HG03175 (cell line): ENCODE measurements around the gene POLR1D.
"Not testable (repeated sequence)": the region's sequence is repeated elsewhere in the genome, so short reads cannot be mapped to it uniquely, and the experiment has no call there.

Experiments used
- ATAC-seq: cut with Tn5 transposase; IDR thresholded peaks from one replicate; pipeline ENCODE4 v1.9.1; 2021; ENCODE audit warnings: mild to moderate bottlenecking, moderate library complexity; ENCODE audit not compliant: unreplicated experiment

POLR1D gene

GRCh38 chr13:27613628-27614027 is 8.1 kb upstream of the POLR1D start:
- no peak for ATAC-seq

- no peak for ATAC-seq
Measured at GRCh38 chr13:27617881-27618321, 3.8 kb upstream of the POLR1D start.

- no peak for ATAC-seq
Measured at GRCh38 chr13:27619093-27619727, 2.5 kb upstream of the POLR1D start.

- ATAC-seq: peak; percentile 31
Measured at GRCh38 chr13:27619728-27620376, 1.8 kb upstream of the POLR1D start.

- peak; percentile 89 for ATAC-seq
Measured at GRCh38 chr13:27620377-27621115, 1.1 kb upstream of the POLR1D start, which contains the start of gene LNX2. Gene LNX2, minus strand, starts transcription at chr13:27620529. Its CDS starts 38,826 bp downstream, at chr13:27581703.

GRCh38 chr13:27621116-27621365 is 651 bp upstream of the POLR1D start:
- no peak for ATAC-seq

GRCh38 chr13:27622102-27622820 is 569 bp downstream of the POLR1D start:
- no peak for ATAC-seq

GRCh38 chr13:27622881-27623280 is 1.2 kb downstream of the POLR1D start:
- ATAC-seq: no peak

GRCh38 chr13:27624071-27624470 is 2.4 kb downstream of the POLR1D start:
- ATAC-seq: no peak

- no peak for ATAC-seq
Measured at GRCh38 chr13:27625839-27626238, 4.1 kb downstream of the POLR1D start.

GRCh38 chr13:27627380-27627779 is 5.7 kb downstream of the POLR1D start:
- no peak for ATAC-seq

- ATAC-seq: no peak
Measured at GRCh38 chr13:27628081-27628480, 6.4 kb downstream of the POLR1D start.

- not testable (repeated sequence) for ATAC-seq
Measured at GRCh38 chr13:27628766-27629165, 7.1 kb downstream of the POLR1D start.

GRCh38 chr13:27631156-27631555 is 9.5 kb downstream of the POLR1D start:
- no peak for ATAC-seq

- ATAC-seq: no peak
Measured at GRCh38 chr13:27631665-27632064, 10.0 kb downstream of the POLR1D start.

- ATAC-seq: no peak
Measured at GRCh38 chr13:27632214-27632613, 10.5 kb downstream of the POLR1D start.

GRCh38 chr13:27632648-27633047 is 11.0 kb downstream of the POLR1D start:
- no peak for ATAC-seq

GRCh38 chr13:27634231-27634630 is 12.5 kb downstream of the POLR1D start:
- ATAC-seq: no peak

GRCh38 chr13:27634791-27635190 is 13.1 kb downstream of the POLR1D start:
- no peak for ATAC-seq

GRCh38 chr13:27635266-27635665 is 13.6 kb downstream of the POLR1D start:
- ATAC-seq: no peak

GRCh38 chr13:27636589-27637288 is 15.0 kb downstream of the POLR1D start:
- no peak for ATAC-seq
